Endothelial cell of umbilical vein (primary cell): ENCODE measurements around the gene AKT3. TPM values are rescaled to one million over a fixed set of nuclear protein-coding genes. Genes with fewer than 3 reads are reported as not detected.
"Not testable (repeated sequence)": the region's sequence is repeated elsewhere in the genome, so short reads cannot be mapped to it uniquely, and the experiment has no call there.

Experiments
- BruUV-seq: library from RNA; stranded (reverse); fragments of 400-500 nt; replicated peaks from 2 replicates; lab custom pipeline; 2021; lab: Mats Ljungman, UMichigan
- CTCF ChIA-PET: fragments of 300-600, 350-600 bp; sonication (Branson Sonifier 250); formaldehyde crosslinking; loops from one replicate; lab custom pipeline; 2021; ENCODE audit warnings: antibody characterized with exemption, inconsistent platforms; lab: Charles Lee
- POLR2A ChIA-PET: fragments of 300-600, 350-600 bp; sonication (Branson Sonifier 250); formaldehyde crosslinking; loops from one replicate; lab custom pipeline; 2021; ENCODE audit warnings: antibody characterized with exemption, inconsistent platforms; lab: Charles Lee
- DNase-seq: peaks from one replicate; pipeline ENCODE4 v3.0.0-alpha.2; 2011; ENCODE audit warnings: low read depth, low spot score
- FAIRE-seq: peaks from 2 replicates; lab custom pipeline; 2011; peaks lifted over from hg19 to GRCh38; lab: Jason Lieb, UNC
- H2AFZ ChIP-seq: 2 replicates; pipeline ENCODE4 v1.6.0; 2012; ENCODE audit warnings: low read depth, low read length, control low read depth, inconsistent platforms
- H3K27ac ChIP-seq: 2 replicates; pipeline ENCODE4 v1.5.1; 2011; ENCODE audit warnings: low read depth, mild to moderate bottlenecking, control low read depth, low read length, moderate library complexity; ENCODE audit not compliant: insufficient read depth
- H3K27me3 ChIP-seq, 2 experiments: 2 replicates each; pipeline versions ENCODE4 v1.6.0 to v1.6.1; 2011; ENCODE audit warnings: low read length in 2 of 2, mixed read lengths in 1 of 2; ENCODE audit not compliant: control insufficient read depth in 2 of 2, insufficient read depth in 2 of 2
- H3K36me3 ChIP-seq, 2 experiments: 2 replicates in 1 of 2; 3 replicates in 1 of 2; pipeline ENCODE4 v1.5.1; 2011; ENCODE audit warnings: low read length in 2 of 2, mild to moderate bottlenecking in 1 of 2, moderate library complexity in 1 of 2; ENCODE audit not compliant: control insufficient read depth in 2 of 2, insufficient read depth in 2 of 2; ENCODE audit errors: extremely low read depth in 1 of 2
- H3K4me1 ChIP-seq: 3 replicates; pipeline ENCODE4 v1.5.1; 2011; ENCODE audit warnings: mild to moderate bottlenecking, low read length; ENCODE audit not compliant: control insufficient read depth, insufficient read depth; ENCODE audit errors: extremely low read depth
- H3K4me2 ChIP-seq: 2 replicates; pipeline ENCODE4 v1.6.1; 2011; ENCODE audit warnings: low read length, control low read depth, mixed read lengths; ENCODE audit not compliant: insufficient read depth
- H3K4me3 ChIP-seq, 3 experiments: fragments of 200-600 bp in 1 of 3; sonication (generic), shearing (Covaris generic) in 1 of 3; replicated peaks in 1 of 3; 2 replicates each; pipeline ENCODE4 v1.5.1; 2011 to 2016; ENCODE audit warnings: control low read depth in 3 of 3, low read length in 3 of 3, mild to moderate bottlenecking in 2 of 3, inconsistent platforms in 1 of 3, low read depth in 1 of 3, moderate library complexity in 1 of 3; ENCODE audit not compliant: insufficient read depth in 1 of 3
- H3K79me2 ChIP-seq: 2 replicates; pipeline ENCODE4 v1.6.0; 2012; ENCODE audit warnings: low read length, inconsistent platforms; ENCODE audit not compliant: control insufficient read depth, insufficient read depth
- H3K9ac ChIP-seq: replicated peaks from 2 replicates; pipeline ENCODE3; 2011; ENCODE audit warnings: low read length, control low read depth; ENCODE audit not compliant: insufficient read depth; ENCODE audit errors: extremely low read depth
- H3K9me1 ChIP-seq: replicated peaks from 3 replicates; pipeline ENCODE4 v1.6.0; 2011; ENCODE audit warnings: mild to moderate bottlenecking, low read length; ENCODE audit not compliant: control insufficient read depth, insufficient read depth; ENCODE audit errors: extremely low read depth
- H3K9me3 ChIP-seq: replicated peaks from 2 replicates; pipeline ENCODE4 v1.5.1; 2012; ENCODE audit warnings: low read length, inconsistent platforms; ENCODE audit not compliant: control insufficient read depth, insufficient read depth
- H4K20me1 ChIP-seq: replicated peaks from 2 replicates; pipeline ENCODE3; 2011; ENCODE audit warnings: mild to moderate bottlenecking, low read length; ENCODE audit not compliant: control insufficient read depth, insufficient read depth; ENCODE audit errors: extremely low read depth
- EZH2 ChIP-seq: IDR thresholded peaks from 2 replicates; pipeline ENCODE4 v1.6.1; 2012; ENCODE audit warnings: borderline replicate concordance, low read depth, mild to moderate bottlenecking, moderate library complexity, low read length, inconsistent platforms; ENCODE audit not compliant: severe bottlenecking
- FOS ChIP-seq: IDR thresholded peaks from 2 replicates; pipeline ENCODE4 v1.6.1; 2011; ENCODE audit warnings: mild to moderate bottlenecking, low read length, moderate library complexity, borderline replicate concordance; ENCODE audit not compliant: insufficient read depth
- GATA2 ChIP-seq: IDR thresholded peaks from 2 replicates; pipeline ENCODE4 v1.7.0; 2011; ENCODE audit warnings: low read depth, mild to moderate bottlenecking, moderate library complexity, mixed read lengths, low read length; ENCODE audit not compliant: insufficient read length, insufficient read depth
- JUN ChIP-seq: IDR thresholded peaks from 2 replicates; pipeline ENCODE4 v1.6.1; 2011; ENCODE audit warnings: borderline replicate concordance, low read depth; ENCODE audit not compliant: insufficient read length, insufficient read depth
- MYC ChIP-seq: IDR thresholded peaks from one replicate; pipeline ENCODE4 v1.6.1; 2011; ENCODE audit warnings: mild to moderate bottlenecking, low read depth, low read length
- POLR2A ChIP-seq: IDR thresholded peaks from 2 replicates; pipeline ENCODE4 v1.6.1; 2012; ENCODE audit warnings: low read depth, mild to moderate bottlenecking, control low read depth, low read length
- POLR2AphosphoS5 ChIP-seq: IDR thresholded peaks from 2 replicates; pipeline ENCODE4 v1.6.1; 2012; ENCODE audit warnings: low read depth, mild to moderate bottlenecking, control low read depth, low read length, moderate library complexity; ENCODE audit not compliant: insufficient read depth
- dilution Hi-C: fragments of 300-500 bp; cut with MboI; formaldehyde crosslinking; loops from one replicate; pipeline ENCODE4 v1.15.0; 2019; ENCODE audit warnings: low sequenced_read_pairs; ENCODE audit not compliant: extremely low pct_ligation_motif_present
- intact Hi-C: fragments of 100-400 bp; cut with micrococcal nuclease; formaldehyde crosslinking; loops from one replicate; pipeline ENCODE4 v1.10.0; 2022
- polyA plus RNA-seq, 4 experiments: library from polyadenylated mRNA; depleted of rRNA in 3 of 4; stranded (reverse) in 3 of 4; unstranded in 1 of 4; fragments of >200 nt; gene quantifications; 2 replicates each; pipeline versions ENCODE4 v1.2.1 to v1.2.3, GENCODE V29; 2011 to 2012; ENCODE audit warnings: missing spikeins in 1 of 4
- total RNA-seq: library from RNA; stranded (reverse); gene quantifications from 2 replicates; pipeline ENCODE4 v1.2.3, GENCODE V29; 2021
- TF ChIP-seq, protein P1 (sequence below), 2 donors: IDR thresholded peaks; 1 replicate in 1 of 2; 2 replicates in 1 of 2; pipeline ENCODE4 v1.5.1; 2011; ENCODE audit warnings: low read length in 2 of 2, mild to moderate bottlenecking in 2 of 2, moderate library complexity in 2 of 2, control low read depth in 1 of 2, inconsistent platforms in 1 of 2, low read depth in 1 of 2; ENCODE audit not compliant: insufficient read depth in 1 of 2; ENCODE audit errors: extremely low read depth in 1 of 2
- TF ChIP-seq, protein P2 (sequence below): IDR thresholded peaks from 2 replicates; pipeline ENCODE4 v1.6.1; 2011; ENCODE audit not compliant: insufficient read depth, insufficient read length

The AKT3 gene
- total and polyA plus RNA-seq, 2 donors (not counting 3 experiments of a cell fraction or from before 2014, with no cell fraction given): 20.6 to 97.1 TPM

DNA sequence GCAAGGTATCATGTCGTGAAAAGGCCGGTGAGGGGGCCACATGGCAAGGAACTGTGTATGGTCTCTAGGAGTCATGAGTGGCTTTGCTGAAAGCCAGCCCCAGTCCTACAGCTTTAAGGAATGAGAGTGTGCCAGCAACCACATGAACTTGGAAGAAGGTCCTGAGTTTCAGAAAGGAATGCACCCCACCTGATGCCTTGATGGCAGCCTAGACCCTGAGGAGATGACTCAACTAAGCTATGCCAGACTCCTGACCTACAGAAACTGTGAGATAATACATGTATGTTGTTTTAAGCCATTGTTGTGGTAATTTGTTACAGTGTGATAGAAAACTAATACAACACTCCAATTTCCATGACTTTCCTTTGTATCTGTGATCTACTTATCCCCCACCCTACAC is 33.5 kb upstream of the AKT3 start:
- H3K9me3 ChIP-seq: no peaks in the 10 kb centered on the region
- H3K4me2 ChIP-seq: no peak overlapping the region
- DNase-seq: peak; percentile 29
- H3K79me2 ChIP-seq: no peaks in the 10 kb centered on the region
- no peak overlapping the region for H3K27ac ChIP-seq
- intact Hi-C loops: loop anchor here (2.0 kb wide), 1 partner anchor 33 kb away; no protein-coding TSS in a partner anchor
- no peaks in the 10 kb centered on the region for H3K27me3 ChIP-seq
- POLR2A ChIA-PET: no interaction called here
- H3K36me3 ChIP-seq: no peaks in the 10 kb centered on the region
- no peak overlapping the region for H3K4me3 ChIP-seq
- no peaks in the 10 kb centered on the region for H4K20me1 ChIP-seq
- TF ChIP-seq POLR2AphosphoS5 (peak; percentile 18), GATA2 (no peak)
- no peaks in the 10 kb centered on the region for H3K4me1 ChIP-seq
- H3K9me1 ChIP-seq: no peaks in the 10 kb centered on the region
- CTCF ChIA-PET: no interaction called here
- FAIRE-seq: peak; percentile 4
- H3K9ac ChIP-seq: no peak overlapping the region
- dilution Hi-C loops: no loop called here
- no TSS peak for BruUV-seq
- no peak overlapping the region for H2AFZ ChIP-seq

DNA sequence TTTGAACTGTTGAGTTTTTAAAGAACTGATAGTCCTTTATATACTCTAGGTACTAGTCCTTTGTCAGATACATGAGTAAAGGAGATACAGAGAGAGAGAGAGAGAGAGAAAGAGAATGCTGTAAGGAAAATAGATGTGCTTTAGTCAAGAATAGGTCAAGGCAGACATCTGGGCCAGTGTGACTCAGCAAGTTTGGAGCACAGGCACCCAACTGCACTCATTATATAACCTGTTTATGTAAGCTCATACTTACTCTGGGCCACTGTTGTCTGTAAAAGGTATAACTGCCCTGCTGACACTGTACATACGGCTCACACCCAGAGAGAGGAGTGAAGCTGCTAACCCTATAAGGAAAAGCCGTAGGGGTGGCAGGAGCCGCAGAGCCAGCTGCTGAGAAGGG is 32.2 kb upstream of the AKT3 start:
- Histone ChIP-seq H3K4me3 (no peak overlapping the region), H4K20me1 (no peaks in the 10 kb centered on the region), H3K9me1 (no peaks in the 10 kb centered on the region), H3K4me1 (no peaks in the 10 kb centered on the region), H2AFZ (no peak overlapping the region), H3K9ac (no peak overlapping the region), H3K27me3 (no peaks in the 10 kb centered on the region), H3K9me3 (no peaks in the 10 kb centered on the region), H3K27ac (no peak overlapping the region), H3K79me2 (no peaks in the 10 kb centered on the region), H3K36me3 (no peaks in the 10 kb centered on the region), H3K4me2 (no peak overlapping the region)
- no peak for DNase-seq
- no peak for FAIRE-seq
- intact Hi-C loops: loop anchor here (2.0 kb wide), 1 partner anchor 35 kb away; no protein-coding TSS in a partner anchor
- TF ChIP-seq POLR2AphosphoS5 (no peak), EZH2 (no peak), GATA2 (no peak), FOS (no peak), JUN (no peak), MYC (no peak), POLR2A (no peak)
- TF ChIP-seq, protein P1, sequence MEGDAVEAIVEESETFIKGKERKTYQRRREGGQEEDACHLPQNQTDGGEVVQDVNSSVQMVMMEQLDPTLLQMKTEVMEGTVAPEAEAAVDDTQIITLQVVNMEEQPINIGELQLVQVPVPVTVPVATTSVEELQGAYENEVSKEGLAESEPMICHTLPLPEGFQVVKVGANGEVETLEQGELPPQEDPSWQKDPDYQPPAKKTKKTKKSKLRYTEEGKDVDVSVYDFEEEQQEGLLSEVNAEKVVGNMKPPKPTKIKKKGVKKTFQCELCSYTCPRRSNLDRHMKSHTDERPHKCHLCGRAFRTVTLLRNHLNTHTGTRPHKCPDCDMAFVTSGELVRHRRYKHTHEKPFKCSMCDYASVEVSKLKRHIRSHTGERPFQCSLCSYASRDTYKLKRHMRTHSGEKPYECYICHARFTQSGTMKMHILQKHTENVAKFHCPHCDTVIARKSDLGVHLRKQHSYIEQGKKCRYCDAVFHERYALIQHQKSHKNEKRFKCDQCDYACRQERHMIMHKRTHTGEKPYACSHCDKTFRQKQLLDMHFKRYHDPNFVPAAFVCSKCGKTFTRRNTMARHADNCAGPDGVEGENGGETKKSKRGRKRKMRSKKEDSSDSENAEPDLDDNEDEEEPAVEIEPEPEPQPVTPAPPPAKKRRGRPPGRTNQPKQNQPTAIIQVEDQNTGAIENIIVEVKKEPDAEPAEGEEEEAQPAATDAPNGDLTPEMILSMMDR (IDR thresholded peaks at IDR 0.05; ENCODE audit: extremely low read depth in 1 of 2, insufficient read depth in 1 of 2, low read depth in 1 of 2, low read length in 2 of 2): no peak
- TF ChIP-seq, protein P2, sequence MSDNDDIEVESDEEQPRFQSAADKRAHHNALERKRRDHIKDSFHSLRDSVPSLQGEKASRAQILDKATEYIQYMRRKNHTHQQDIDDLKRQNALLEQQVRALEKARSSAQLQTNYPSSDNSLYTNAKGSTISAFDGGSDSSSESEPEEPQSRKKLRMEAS: no peak
- BruUV-seq: no TSS peak
- CTCF ChIA-PET: no interaction called here
- dilution Hi-C loops: no loop called here
- POLR2A ChIA-PET: no interaction called here

DNA sequence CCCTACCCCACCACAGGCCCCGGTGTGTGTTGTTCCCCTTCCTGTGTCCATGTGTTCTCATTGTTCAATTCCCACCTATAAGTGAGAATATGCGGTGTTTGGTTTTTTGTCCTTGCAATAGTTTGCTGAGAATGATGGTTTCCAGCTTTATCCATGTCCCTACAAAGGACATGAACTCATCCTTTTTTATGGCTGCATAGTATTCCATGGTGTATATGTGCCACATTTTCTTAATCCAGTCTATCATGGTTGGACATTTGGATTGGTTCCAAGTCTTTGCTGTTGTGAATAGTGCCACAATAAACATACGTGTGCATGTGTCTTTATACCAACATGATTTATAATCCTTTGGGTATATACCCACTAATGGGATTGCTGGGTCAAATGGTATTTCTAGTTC is 27.0 kb upstream of the AKT3 start:
- H3K9ac ChIP-seq, H3K27ac ChIP-seq, H3K4me1 ChIP-seq, H3K4me2 ChIP-seq, POLR2A ChIA-PET, DNase-seq, H3K9me1 ChIP-seq, H4K20me1 ChIP-seq, H3K27me3 ChIP-seq, dilution Hi-C loops, BruUV-seq, H3K79me2 ChIP-seq, H2AFZ ChIP-seq, H3K9me3 ChIP-seq, FAIRE-seq, intact Hi-C loops, H3K36me3 ChIP-seq, H3K4me3 ChIP-seq, CTCF ChIA-PET: not testable (repeated sequence)
